Astrocyte (in vitro differentiated cells and primary cell): ENCODE data around the gene DCLK1.

ENCODE experiments used
- CTCF ChIP-seq: IDR thresholded peaks from 2 replicates; pipeline ENCODE4 v1.5.1; 2011; ENCODE audit warnings: low read depth, mild to moderate bottlenecking, inconsistent platforms, low read length, moderate library complexity; ENCODE audit not compliant: insufficient read depth
- EZH2 ChIP-seq: IDR thresholded peaks from 2 replicates; pipeline ENCODE4 v1.6.1; 2012; ENCODE audit warnings: mild to moderate bottlenecking, low read length, inconsistent platforms; ENCODE audit not compliant: insufficient read depth

GRCh38 chr13:35720690-35721554 is 410.3 kb downstream of the DCLK1 start:
- TF ChIP-seq CTCF (peak; percentile 93), EZH2 (no peak)
